ES-I3 (cell line): ENCODE results near the gene IFI30.
A peak's percentile ranks its signal among the peaks of the same experiment; 100 is the strongest.
"Not testable (repeated sequence)": the region's sequence is repeated elsewhere in the genome, so short reads cannot be mapped to it uniquely, and the experiment has no call there.

ENCODE experiments used
- H3K36me3 ChIP-seq: 2 replicates; pipeline ENCODE4 v1.6.1; 2013; ENCODE audit warnings: mild to moderate bottlenecking, low read length, control low read depth, moderate library complexity; ENCODE audit not compliant: insufficient read depth
- H3K4me1 ChIP-seq: 2 replicates; pipeline ENCODE4 v1.6.1; 2013; ENCODE audit warnings: mild to moderate bottlenecking, control low read depth, low read length; ENCODE audit not compliant: insufficient read depth
- H3K9ac ChIP-seq: 2 replicates; pipeline ENCODE4 v1.6.1; 2013; ENCODE audit warnings: low read depth, mild to moderate bottlenecking, low read length, moderate library complexity
- H3K9me3 ChIP-seq: 2 replicates; pipeline ENCODE4 v1.6.1; 2013; ENCODE audit warnings: mild to moderate bottlenecking, low read length, moderate library complexity; ENCODE audit not compliant: control insufficient read depth, insufficient read depth

IFI30 gene

DNA sequence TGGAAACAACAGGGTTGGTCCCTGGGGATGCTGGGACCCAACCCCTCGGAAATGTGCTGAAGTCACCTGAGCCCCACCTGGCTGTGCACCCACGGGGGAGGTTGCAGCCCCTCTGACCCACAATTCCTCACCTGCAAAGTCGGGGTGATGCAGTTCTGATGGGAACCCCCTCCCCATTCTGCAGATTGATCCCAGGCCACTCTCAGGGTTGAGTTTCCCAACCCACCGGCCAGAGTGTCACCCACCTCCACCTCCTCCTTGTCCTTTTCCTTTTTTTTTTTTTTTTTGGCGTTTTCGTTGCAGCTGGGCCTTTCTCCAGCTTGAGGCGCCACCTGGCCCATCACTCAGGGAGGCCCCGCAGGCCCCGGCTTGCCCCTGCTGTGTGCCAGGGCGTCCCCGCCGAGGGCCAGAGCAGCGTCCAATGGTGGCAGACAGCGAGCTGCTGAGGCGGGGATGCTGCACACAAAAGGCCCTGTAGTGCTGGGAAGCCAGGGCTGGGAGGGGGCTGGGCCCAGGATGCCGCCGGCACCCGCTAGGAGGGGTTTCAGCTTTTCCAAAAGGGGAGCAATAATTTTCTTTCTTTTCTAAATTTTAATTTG lies 16.0 kb upstream of the IFI30 start:
- Histone ChIP-seq H3K4me1 (peaks cover 8% of the 10 kb centered on the region; the same call in 1 of the 2 replicates), H3K36me3 (no peaks in the 10 kb centered on the region), H3K9me3 (no peaks in the 10 kb centered on the region), H3K9ac (no peak overlapping the region)

DNA sequence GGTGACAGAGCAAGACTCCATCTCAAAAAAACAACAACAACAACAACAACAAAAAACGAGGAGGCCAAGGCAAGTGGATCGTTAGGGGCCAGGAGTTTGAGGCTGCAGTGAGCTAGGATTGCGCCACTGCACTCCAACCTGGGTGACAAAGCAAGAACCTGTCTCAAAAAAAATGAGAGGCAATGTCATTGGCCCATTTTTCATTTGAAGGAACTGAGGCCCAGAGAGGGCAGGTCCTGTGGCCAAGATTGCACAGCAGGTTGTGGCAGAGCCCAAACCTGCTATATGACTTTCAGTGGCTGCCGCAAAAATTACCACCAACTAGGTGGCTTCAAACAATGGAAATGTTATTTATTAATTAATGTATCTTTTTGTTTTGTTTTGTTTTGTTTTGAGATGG lies 15.1 kb upstream of the IFI30 start:
- no peaks in the 10 kb centered on the region for H3K9me3 ChIP-seq
- H3K4me1 ChIP-seq: peaks cover 8% of the 10 kb centered on the region; the same call in 1 of the 2 replicates

DNA sequence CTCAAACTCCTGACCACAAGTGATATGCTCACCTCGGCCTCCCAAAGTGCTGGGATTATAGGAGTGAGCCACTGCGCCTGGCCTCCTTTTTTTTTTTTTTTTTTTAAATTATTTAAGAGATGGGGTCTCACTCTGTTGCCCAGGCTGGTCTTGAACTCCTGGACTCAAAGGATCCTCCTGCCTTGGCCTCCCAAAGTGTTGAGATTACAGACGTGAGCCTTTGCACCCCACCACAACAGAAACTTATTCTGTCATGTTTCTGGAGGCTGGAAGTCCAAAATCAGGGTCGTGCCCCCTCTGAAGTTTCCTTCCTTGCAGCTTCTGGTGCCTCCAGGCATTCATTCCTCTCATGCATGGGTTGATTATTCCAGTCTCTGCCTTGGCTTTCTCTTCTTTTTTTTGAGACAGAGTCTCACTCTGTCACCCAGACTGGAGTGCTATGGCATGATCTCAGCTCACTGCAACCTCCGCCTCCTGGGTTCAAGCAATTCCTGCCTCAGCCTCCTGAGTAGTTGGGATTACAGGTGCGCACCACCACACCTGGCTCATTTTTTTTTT lies 14.5 kb upstream of the IFI30 start:
- H3K9ac ChIP-seq, H3K9me3 ChIP-seq, H3K36me3 ChIP-seq, H3K4me1 ChIP-seq: not testable (repeated sequence)

More for the DNA sequence above, 15.1 kb upstream of the IFI30 start:
- Histone ChIP-seq H3K36me3 (no peaks in the 10 kb centered on the region), H3K9ac (no peak overlapping the region)

DNA sequence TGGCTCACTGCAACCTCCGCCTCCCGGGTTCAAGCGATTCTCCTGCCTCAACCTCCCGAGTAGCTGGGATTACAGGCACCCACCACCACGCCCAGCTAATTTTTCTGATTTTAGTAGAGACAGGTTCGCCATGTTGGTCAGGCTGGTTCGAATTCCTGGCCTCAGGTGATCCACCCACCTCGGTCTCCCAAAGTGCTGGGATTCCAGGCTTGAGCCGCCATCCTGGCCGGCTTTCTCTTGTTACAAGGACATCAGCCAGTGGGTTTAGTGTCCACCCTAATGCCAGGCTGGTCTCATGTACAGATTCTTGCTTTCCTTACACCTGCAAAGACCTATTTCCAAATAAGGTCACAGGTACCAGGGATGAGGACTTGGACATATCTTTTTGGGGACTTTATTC lies 13.8 kb upstream of the IFI30 start:
- no peak overlapping the region for H3K9ac ChIP-seq

DNA sequence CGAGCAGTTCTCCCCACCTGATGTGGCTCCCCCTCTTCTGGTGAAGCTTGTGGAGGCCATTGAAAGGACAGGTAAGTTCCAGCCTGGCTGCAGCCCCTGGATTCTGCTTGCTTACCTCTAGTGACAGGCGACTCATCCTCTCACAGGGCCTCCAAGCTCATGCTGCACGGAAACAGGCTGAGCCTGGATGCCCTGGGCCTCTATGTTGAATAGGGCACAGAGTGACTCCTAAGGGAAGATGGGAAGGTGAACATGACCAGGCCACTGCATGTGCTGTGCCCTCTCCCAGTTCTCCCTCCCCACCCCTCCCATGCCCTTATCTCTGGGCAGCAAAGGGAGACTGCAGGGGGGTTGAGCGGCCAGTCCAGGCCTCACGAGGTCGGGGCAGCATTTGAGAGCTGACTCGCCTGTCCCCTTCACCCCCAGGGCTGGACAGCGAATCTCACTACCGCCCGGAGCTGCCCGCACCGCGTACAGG lies 13.1 kb upstream of the IFI30 start:
- Histone ChIP-seq H3K9ac (peak overlapping the region; percentile 33; the same call in 1 of the 2 replicates), H3K4me1 (peaks cover 8% of the 10 kb centered on the region; the same call in 1 of the 2 replicates), H3K36me3 (peaks cover 2% of the 10 kb centered on the region), H3K9me3 (no peaks in the 10 kb centered on the region)

More for the DNA sequence above, 13.8 kb upstream of the IFI30 start:
- no peaks in the 10 kb centered on the region for H3K9me3 ChIP-seq
- peaks cover 8% of the 10 kb centered on the region; the same call in 1 of the 2 replicates for H3K4me1 ChIP-seq
- H3K36me3 ChIP-seq: no peaks in the 10 kb centered on the region

DNA sequence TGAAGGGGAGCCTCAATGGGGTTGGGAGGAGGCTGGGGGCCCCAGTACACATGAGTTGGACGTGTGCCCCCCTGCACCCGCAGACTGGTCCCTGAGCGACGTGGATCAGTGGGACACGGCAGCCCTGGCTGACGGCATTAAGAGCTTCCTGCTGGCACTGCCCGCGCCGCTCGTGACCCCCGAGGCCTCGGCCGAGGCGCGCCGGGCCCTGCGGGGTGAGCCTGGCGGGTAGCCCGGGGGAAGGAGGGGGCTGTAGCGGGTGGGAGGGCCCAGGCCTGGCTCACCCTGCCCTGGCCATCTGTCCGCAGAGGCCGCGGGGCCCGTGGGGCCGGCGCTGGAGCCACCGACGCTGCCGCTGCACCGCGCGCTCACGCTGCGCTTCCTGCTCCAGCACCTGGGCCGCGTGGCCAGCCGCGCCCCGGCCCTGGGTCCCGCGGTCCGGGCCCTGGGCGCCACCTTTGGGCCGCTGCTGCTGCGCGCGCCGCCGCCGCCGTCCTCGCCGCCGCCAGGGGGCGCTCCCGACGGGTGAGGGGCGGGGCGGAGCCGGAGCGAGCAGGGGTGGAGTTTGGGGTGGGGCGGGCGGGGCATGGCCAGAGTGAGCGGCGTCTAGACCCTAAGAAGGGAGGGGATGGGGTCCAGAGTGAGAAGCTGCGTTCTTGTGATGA lies 12.5 kb upstream of the IFI30 start:
- Histone ChIP-seq H3K9ac (peak overlapping the region; percentile 33), H3K9me3 (no peaks in the 10 kb centered on the region), H3K36me3 (peaks cover 5% of the 10 kb centered on the region), H3K4me1 (peaks cover 8% of the 10 kb centered on the region; the same call in 1 of the 2 replicates)

DNA sequence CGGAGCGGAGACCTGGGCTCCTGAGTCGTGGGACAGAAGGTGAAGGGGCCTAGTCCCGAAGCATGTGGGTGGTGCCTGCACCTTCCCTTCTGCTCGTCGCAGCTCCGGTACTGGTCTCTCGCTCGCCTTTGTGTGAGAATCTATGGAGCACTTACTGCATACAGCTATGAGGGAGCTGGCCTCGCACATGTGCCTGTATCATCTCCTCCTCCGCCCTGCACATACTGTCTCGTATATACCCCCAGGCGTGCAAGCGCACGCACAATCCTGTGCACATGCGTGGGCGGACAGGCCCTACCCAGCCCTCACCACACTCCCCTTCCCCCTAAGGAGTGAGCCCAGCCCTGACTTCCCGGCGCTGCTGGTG lies 12.0 kb upstream of the IFI30 start:
- Histone ChIP-seq H3K4me1 (peaks cover 8% of the 10 kb centered on the region; the same call in 1 of the 2 replicates), H3K36me3 (peaks cover 5% of the 10 kb centered on the region), H3K9me3 (no peaks in the 10 kb centered on the region), H3K9ac (peak overlapping the region; percentile 16; the same call in 1 of the 2 replicates)

DNA sequence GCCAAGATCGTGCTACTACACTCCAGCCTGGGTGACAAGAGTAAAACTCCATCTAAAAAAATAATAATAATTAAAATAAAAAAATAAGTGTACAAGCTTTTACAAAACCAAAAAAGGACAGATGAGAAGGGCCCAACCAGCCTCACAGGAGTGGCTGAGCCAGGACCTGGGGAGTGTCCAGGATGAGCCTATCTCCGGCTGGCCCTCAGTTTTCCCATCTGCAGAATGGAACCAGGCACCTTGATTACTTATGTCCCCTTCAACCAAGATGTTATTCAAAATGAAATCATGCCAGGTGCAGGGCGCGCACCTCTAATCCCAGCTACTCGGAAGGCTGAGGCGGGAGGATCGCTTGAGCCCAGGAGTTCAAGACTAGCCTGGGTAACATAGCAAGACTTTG lies 9.5 kb upstream of the IFI30 start:
- no peak overlapping the region for H3K9ac ChIP-seq
- peaks cover 5% of the 10 kb centered on the region for H3K36me3 ChIP-seq
- H3K9me3 ChIP-seq: no peaks in the 10 kb centered on the region
- no peaks in the 10 kb centered on the region; the same call in 1 of the 2 replicates for H3K4me1 ChIP-seq

DNA sequence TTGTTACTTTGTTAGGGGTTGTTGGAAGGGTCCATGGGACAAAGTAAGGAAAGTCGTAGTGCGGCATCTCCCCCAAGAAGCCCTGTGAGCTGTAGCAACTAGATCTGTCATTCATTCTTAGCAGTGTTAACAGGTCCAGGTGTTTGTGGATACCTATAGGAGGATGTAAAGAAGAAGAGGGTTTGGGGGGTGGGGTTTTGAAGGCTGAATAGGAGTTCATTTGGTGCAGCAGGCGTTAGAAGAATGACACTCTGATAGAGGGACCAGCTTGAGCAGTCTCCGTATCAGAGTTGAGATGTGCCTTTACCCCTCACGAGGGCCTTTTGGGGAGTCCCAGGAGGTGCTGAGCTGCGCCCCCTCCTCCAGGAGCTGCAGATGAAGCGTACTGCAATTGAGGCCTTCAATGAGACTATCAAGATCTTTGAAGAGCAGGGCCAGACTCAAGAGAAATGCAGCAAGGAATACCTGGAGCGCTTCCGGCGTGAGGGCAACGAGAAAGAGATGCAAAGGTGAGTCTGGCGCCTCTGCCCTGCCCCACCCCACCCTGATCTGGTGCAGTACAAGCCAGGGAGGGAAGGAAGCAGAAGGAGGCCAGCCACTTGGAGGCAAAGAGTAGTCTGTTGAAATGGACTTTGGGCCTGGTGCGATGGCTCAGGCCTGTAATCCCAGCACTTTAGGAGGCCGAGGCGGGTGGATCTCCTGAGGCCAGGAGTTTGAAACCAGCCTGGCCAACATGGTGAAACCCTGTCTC lies 7.6 kb upstream of the IFI30 start:
- Histone ChIP-seq H3K9me3 (no peaks in the 10 kb centered on the region), H3K9ac (no peak overlapping the region), H3K4me1 (no peaks in the 10 kb centered on the region; the same call in 1 of the 2 replicates), H3K36me3 (peaks cover 5% of the 10 kb centered on the region)

DNA sequence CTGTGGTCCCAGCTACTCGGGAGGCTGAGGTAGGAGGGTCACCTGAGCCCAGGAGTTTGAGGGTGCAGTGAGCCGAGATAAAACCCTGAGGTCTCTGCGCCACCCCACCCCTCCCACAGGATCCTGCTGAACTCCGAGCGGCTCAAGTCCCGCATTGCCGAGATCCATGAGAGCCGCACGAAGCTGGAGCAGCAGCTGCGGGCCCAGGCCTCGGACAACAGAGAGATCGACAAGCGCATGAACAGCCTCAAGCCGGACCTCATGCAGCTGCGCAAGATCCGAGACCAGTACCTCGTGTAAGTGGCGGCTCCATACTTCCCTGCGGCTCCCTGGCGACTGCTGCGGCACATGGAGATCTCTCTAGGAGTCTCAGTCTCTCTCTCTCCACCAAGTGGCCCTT lies 6.6 kb upstream of the IFI30 start:
- no peaks in the 10 kb centered on the region for H3K9me3 ChIP-seq
- no peak overlapping the region for H3K9ac ChIP-seq
- peaks cover 5% of the 10 kb centered on the region for H3K36me3 ChIP-seq
- no peaks in the 10 kb centered on the region for H3K4me1 ChIP-seq

DNA sequence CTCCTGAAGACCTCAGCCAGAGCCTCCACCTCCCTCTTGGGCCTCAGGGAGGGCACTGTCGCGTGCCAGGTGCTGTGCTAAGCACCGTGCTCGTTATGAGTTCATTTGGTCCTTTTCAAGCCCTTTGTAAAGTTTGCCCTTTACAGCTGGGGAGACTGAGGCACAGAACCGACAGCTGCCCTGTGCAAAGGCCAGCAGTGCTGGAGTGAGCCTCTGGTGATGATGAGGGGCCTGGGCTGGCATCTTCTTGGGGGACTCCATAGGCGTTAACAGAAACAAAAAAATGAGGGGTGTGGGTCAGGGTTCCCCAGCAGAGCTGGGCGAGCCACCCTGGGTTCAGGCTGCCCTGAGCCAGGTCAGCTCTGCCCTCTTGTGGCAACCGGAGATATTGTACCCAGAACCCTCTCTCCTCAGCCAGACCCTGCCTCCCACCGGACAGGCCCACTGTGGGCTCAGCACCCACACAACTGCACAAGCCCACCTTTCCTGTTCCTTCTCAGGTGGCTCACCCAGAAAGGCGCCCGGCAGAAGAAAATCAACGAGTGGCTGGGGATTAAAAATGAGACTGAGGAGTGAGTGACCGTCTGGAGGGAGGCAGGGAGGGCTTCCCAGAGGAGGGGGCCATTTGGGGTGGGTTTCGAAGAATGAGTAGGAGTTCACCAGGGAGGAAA lies 5.5 kb upstream of the IFI30 start:
- Histone ChIP-seq H3K36me3 (peaks cover 5% of the 10 kb centered on the region), H3K4me1 (no peaks in the 10 kb centered on the region)

DNA sequence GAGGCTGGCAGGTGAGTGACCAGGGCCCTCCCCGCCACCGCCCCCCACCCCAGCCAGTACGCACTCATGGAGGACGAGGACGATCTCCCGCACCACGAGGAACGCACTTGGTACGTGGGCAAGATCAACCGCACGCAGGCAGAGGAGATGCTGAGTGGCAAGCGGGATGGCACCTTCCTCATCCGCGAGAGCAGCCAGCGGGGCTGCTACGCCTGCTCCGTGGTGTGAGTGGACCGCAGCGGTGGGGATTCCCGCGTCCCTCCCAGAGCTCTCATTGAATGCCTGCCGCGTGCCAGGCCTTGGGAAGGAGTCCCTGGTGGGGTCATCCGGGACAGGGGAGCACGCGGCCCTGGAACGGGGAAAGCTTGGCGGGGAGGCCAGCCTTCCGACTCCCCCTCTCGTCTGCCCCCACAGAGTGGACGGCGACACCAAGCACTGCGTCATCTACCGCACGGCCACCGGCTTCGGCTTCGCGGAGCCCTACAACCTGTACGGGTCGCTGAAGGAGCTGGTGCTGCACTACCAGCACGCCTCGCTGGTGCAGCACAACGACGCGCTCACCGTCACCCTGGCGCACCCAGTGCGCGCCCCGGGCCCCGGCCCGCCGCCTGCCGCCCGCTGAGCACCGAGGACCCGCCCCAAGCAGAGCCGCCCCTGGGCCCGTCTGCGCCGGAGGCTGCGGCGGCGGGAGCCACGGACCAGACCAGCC lies 4.8 kb upstream of the IFI30 start:
- H3K9me3 ChIP-seq: no peaks in the 10 kb centered on the region
- no peak overlapping the region for H3K9ac ChIP-seq
- H3K4me1 ChIP-seq: no peaks in the 10 kb centered on the region
- H3K36me3 ChIP-seq: peaks cover 5% of the 10 kb centered on the region

More for the DNA sequence above, 5.5 kb upstream of the IFI30 start:
- Histone ChIP-seq H3K9ac (no peak overlapping the region), H3K9me3 (no peaks in the 10 kb centered on the region)

DNA sequence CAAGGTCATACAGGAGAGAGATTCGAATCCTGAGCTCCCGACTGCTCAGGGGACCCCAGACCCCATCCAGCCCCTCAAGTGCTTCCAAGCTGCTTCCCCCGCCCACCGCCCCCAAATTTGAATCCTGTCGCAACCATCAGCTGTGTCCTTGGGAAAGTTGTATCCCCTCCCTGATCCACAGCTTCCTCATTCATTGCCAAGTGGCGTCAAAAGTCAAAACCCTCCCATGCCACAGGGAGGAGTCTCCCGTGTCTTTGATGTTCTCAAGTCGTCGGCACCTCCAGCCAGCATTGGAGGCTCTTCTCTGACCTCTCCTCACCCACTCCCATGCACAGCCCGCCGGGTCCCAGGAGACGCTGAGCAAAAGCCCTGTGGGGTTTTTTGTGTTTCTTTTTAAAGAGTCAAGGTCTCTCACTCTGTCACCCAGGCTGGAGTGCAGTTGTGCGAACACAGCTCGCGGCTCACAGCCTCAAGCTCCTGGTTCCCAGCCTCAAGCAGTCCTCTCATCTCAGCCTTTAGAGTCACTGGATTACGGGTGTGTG lies 2.8 kb upstream of the IFI30 start:
- Histone ChIP-seq H3K36me3 (peaks cover under 1% of the 10 kb centered on the region), H3K9me3 (no peaks in the 10 kb centered on the region), H3K4me1 (no peaks in the 10 kb centered on the region), H3K9ac (no peak overlapping the region)
